ENCODE measurements around the gene CMTM5.

Gene CMTM5

GRCh38 chr14:23378612-23379220 is 1.9 kb downstream of the CMTM5 start:
- Histone ChIP-seq H3K27me3 (ENCODE audit: insufficient read depth, low read depth) (no peaks in the 10 kb centered on the region; the same call in 1 of the 2 replicates), H4K20me1 (ENCODE audit: insufficient read depth) (no peaks in the 10 kb centered on the region), H3K4me3 (IDR thresholded peaks at IDR 0.05; ENCODE audit: insufficient read depth, low read depth, low read length) (no peak overlapping the region), H3K4me1 (ENCODE audit: low read depth, poor library complexity, severe bottlenecking) (no peaks in the 10 kb centered on the region), H3K27ac (no peak overlapping the region), H3K36me3 (ENCODE audit: insufficient read depth) (no peaks in the 10 kb centered on the region), H3K4me2 (no peak overlapping the region), H2AFZ (ENCODE audit: low read depth) (no peak overlapping the region), H3K9ac (no peak overlapping the region), H3K79me2 (ENCODE audit: insufficient read depth, low read depth) (no peaks in the 10 kb centered on the region)
- no peak for TF ChIP-seq CTCF (conservative IDR thresholded peaks at IDR 0.05; ENCODE audit: low read depth, low read length)

- Histone ChIP-seq H2AFZ (ENCODE audit: low read depth) (no peak overlapping the region), H3K27ac (no peak overlapping the region), H3K4me3 (IDR thresholded peaks at IDR 0.05; ENCODE audit: insufficient read depth, low read depth, low read length) (no peak overlapping the region), H4K20me1 (ENCODE audit: insufficient read depth) (no peaks in the 10 kb centered on the region), H3K4me1 (ENCODE audit: low read depth, poor library complexity, severe bottlenecking) (no peaks in the 10 kb centered on the region), H3K4me2 (no peak overlapping the region), H3K36me3 (ENCODE audit: insufficient read depth) (no peaks in the 10 kb centered on the region), H3K27me3 (ENCODE audit: insufficient read depth, low read depth) (no peaks in the 10 kb centered on the region; the same call in 1 of the 2 replicates), H3K79me2 (ENCODE audit: insufficient read depth, low read depth) (no peaks in the 10 kb centered on the region), H3K9ac (no peak overlapping the region)
- TF ChIP-seq CTCF (conservative IDR thresholded peaks at IDR 0.05; ENCODE audit: low read depth, low read length) = peak; percentile 76
Observed at GRCh38 chr14:23379366-23380196, 2.7 kb downstream of the CMTM5 start.

- no peak; the same call in 1 of the 2 replicates for TF ChIP-seq CTCF (conservative IDR thresholded peaks at IDR 0.05; ENCODE audit: low read depth, low read length)
- Histone ChIP-seq H3K36me3 (ENCODE audit: insufficient read depth) (no peaks in the 10 kb centered on the region), H3K9ac (no peak overlapping the region), H3K27me3 (ENCODE audit: insufficient read depth, low read depth) (no peaks in the 10 kb centered on the region; the same call in 1 of the 2 replicates), H4K20me1 (ENCODE audit: insufficient read depth) (no peaks in the 10 kb centered on the region), H3K4me2 (no peak overlapping the region), H3K4me1 (ENCODE audit: low read depth, poor library complexity, severe bottlenecking) (no peaks in the 10 kb centered on the region), H3K79me2 (ENCODE audit: insufficient read depth, low read depth) (no peaks in the 10 kb centered on the region), H3K27ac (no peak overlapping the region), H2AFZ (ENCODE audit: low read depth) (no peak overlapping the region), H3K4me3 (IDR thresholded peaks at IDR 0.05; ENCODE audit: insufficient read depth, low read depth, low read length) (no peak overlapping the region)
Observed at GRCh38 chr14:23380197-23380914, 3.5 kb downstream of the CMTM5 start.

GRCh38 chr14:23380976-23381375 is 4.1 kb downstream of the CMTM5 start:
- H3K27me3 ChIP-seq (ENCODE audit: insufficient read depth, low read depth) = peaks cover 2% of the 10 kb centered on the region; the same call in 1 of the 2 replicates
- H3K9ac ChIP-seq = no peak overlapping the region
- H2AFZ ChIP-seq (ENCODE audit: low read depth) = no peak overlapping the region
- no peaks in the 10 kb centered on the region for H3K4me1 ChIP-seq (ENCODE audit: low read depth, poor library complexity, severe bottlenecking)
- no peaks in the 10 kb centered on the region for H3K79me2 ChIP-seq (ENCODE audit: insufficient read depth, low read depth)
- no peak overlapping the region for H3K27ac ChIP-seq
- H4K20me1 ChIP-seq (ENCODE audit: insufficient read depth) = no peaks in the 10 kb centered on the region
- TF ChIP-seq CTCF (conservative IDR thresholded peaks at IDR 0.05; ENCODE audit: low read depth, low read length) = no peak
- H3K4me2 ChIP-seq = no peak overlapping the region
- H3K4me3 ChIP-seq (IDR thresholded peaks at IDR 0.05; ENCODE audit: insufficient read depth, low read depth, low read length) = no peak overlapping the region
- no peaks in the 10 kb centered on the region for H3K36me3 ChIP-seq (ENCODE audit: insufficient read depth)
